Astrocyte of the cerebellum (primary cell): ENCODE results near the gene SUN3.

Experiments used
- DNase-seq: peaks from one replicate; pipeline ENCODE4 v3.0.0-alpha.2; 2011; ENCODE audit warnings: low read depth
- H3K4me3 ChIP-seq: 2 replicates; pipeline ENCODE4 v1.5.1; 2011; ENCODE audit warnings: mild to moderate bottlenecking, low read depth, low read length, moderate library complexity
- CTCF ChIP-seq: IDR thresholded peaks from 2 replicates; pipeline ENCODE4 v1.5.1; 2012; ENCODE audit warnings: low read length, low read depth, moderate library complexity, mild to moderate bottlenecking; ENCODE audit errors: missing control alignments
- in situ Hi-C: cut with HindIII; loops from 2 replicates; pipeline ENCODE4 v1.10.0; 2017; ENCODE audit warnings: low sequenced_read_pairs

Gene SUN3

GRCh38 chr7:47951374-47951773, 77.5 kb downstream of the SUN3 start:
- no peak for DNase-seq
- H3K4me3 ChIP-seq: no peak overlapping the region
- no peak for TF ChIP-seq CTCF
- in situ Hi-C loops: loop anchor here (10.0 kb wide), 1 partner anchor 57 kb away; no protein-coding TSS in a partner anchor

- no peak for DNase-seq
- no peak for TF ChIP-seq CTCF
- in situ Hi-C loops: loop anchor here (10.0 kb wide), 1 partner anchor 56 kb away; no protein-coding TSS in a partner anchor
- no peak overlapping the region for H3K4me3 ChIP-seq
These were observed 78.2 kb downstream of the SUN3 start for GRCh38 chr7:47950714-47951113.

- H3K4me3 ChIP-seq: no peak overlapping the region
- no peak for TF ChIP-seq CTCF
- no peak for DNase-seq
- in situ Hi-C loops: loop anchor here (10.0 kb wide), 1 partner anchor 55 kb away; no protein-coding TSS in a partner anchor
These were observed 79.2 kb downstream of the SUN3 start for GRCh38 chr7:47949703-47950102.

GRCh38 chr7:47948141-47948790, 80.6 kb downstream of the SUN3 start, which contains the start of gene PKD1L1:
Gene PKD1L1, minus strand, starts transcription at chr7:47948466. Its CDS starts 26 bp downstream, at chr7:47948440.
- DNase-seq: no peak
- in situ Hi-C loops: no loop called here
- no peak within 1 kb of the TSS for H3K4me3 ChIP-seq
- TF ChIP-seq CTCF: no peak

- H3K4me3 ChIP-seq: no peak overlapping the region
- no peak for DNase-seq
- in situ Hi-C loops: no loop called here
- TF ChIP-seq CTCF: no peak
These were observed 81.6 kb downstream of the SUN3 start for GRCh38 chr7:47947355-47947749.

GRCh38 chr7:47946581-47947354, 82.1 kb downstream of the SUN3 start:
- no peak overlapping the region for H3K4me3 ChIP-seq
- in situ Hi-C loops: no loop called here
- no peak for DNase-seq

More at GRCh38 chr7:47946581-47947354, 82.1 kb downstream of the SUN3 start:
- no peak for TF ChIP-seq CTCF
